HG03039 (cell line): ENCODE measurements around the gene ZFR2.

Experiments
- ATAC-seq: cut with Tn5 transposase; IDR thresholded peaks from one replicate; pipeline ENCODE4 v1.9.1; 2021; ENCODE audit warnings: mild to moderate bottlenecking, moderate library complexity; ENCODE audit not compliant: unreplicated experiment

The ZFR2 gene

DNA sequence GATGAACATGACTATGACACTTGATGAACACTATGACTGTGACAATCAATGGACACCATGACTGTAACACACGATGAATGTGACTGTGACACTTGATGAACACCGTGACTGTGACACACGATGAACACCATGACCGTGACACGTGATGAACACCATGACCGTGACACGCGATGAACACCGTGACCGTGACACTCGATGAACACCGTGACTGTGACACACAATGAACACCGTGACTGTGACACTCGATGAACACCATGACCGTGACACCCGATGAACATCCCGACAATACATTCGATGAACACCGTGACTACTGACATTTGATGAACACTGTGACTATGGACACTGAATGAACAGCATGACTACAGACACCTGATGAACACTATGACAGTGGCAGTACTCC lies 30.9 kb downstream of the ZFR2 start:
- ATAC-seq: no peak

DNA sequence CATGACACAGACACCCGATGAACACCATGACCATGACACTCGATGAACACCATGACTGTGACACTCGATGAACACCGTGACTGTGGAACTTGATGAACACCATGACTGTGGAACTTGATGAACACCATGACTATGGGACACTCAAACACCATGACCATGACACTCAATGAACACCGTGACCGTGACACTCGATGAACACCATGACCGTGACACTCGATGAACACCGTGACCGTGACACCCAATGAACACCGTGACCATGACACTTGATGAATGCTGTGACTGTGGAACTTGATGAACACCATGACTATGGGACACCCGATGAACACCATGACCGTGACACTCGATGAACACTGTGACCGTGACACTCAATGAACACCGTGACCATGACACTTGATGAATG lies 31.5 kb downstream of the ZFR2 start:
- ATAC-seq: no peak

DNA sequence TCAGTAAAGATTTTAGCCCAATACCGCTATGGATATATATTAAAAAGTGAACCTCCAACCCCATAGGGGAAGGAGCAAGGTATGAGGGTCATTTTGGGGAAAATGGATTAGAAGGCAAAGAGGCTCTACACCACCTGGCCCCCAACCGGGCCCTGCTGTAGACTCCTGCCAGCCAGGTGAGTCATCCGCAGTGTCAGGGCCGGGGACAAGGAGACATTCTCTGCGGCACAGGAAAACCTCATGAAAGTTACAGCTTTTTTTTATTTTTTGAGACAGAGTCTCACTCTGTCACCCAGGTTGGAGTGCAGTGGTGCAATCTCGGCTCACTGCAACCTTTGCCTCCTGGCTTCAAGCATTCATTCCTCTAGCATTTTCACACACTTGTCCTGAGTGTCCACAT lies 32.0 kb downstream of the ZFR2 start:
- ATAC-seq: no peak

DNA sequence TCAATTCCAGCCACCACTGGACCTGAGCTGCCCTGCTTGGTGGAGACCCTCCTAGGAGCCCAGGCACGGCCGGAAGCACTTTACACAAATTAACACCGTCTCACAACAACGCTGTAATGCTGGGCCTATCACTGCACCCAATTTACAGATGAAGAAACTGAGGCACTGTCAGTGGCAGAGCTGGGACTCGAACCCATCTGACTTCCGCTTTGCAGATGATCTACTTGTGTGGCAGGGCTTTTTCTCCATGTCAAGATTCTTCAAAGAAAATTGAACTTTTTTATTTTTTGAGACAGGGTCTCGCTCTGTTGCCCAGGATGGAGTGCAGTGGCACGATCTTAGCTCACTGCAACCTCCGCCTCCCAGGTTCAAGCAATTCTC lies 33.8 kb downstream of the ZFR2 start:
- ATAC-seq: no peak

DNA sequence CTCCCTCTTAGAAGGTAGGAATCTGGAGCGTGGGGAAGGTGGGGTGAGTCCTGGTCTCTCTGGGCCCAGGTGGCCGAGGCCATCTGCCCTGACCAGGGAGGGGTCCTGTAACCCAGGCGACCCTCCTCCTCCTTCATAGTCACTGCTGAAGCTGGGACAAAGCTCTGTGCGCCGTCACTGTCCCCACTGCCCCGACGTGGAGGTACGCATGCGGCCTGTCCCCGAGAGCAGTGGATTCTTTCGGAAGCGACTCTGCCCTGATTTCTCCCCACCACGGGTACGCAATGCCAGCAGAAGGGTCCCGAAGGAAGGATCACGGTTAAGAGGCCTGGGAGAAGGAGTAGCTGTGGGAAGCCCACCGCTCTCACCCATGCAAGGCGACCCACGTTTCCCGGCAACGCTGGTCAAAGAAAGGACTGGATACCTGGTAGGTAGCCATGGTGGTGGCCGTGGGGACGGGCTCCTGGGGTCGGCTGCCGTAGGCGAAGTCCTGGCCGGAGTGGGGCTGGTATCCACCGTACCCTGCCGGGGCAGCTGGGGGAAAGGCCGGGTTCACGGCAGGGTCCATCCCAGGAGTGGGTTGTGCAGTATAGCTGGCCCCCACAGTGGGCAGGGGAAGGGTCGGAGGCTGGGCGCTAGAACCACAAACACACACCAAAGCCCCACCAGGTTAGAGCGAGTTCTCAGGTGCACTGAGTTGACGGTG lies 34.3 kb downstream of the ZFR2 start:
- no peak for ATAC-seq

DNA sequence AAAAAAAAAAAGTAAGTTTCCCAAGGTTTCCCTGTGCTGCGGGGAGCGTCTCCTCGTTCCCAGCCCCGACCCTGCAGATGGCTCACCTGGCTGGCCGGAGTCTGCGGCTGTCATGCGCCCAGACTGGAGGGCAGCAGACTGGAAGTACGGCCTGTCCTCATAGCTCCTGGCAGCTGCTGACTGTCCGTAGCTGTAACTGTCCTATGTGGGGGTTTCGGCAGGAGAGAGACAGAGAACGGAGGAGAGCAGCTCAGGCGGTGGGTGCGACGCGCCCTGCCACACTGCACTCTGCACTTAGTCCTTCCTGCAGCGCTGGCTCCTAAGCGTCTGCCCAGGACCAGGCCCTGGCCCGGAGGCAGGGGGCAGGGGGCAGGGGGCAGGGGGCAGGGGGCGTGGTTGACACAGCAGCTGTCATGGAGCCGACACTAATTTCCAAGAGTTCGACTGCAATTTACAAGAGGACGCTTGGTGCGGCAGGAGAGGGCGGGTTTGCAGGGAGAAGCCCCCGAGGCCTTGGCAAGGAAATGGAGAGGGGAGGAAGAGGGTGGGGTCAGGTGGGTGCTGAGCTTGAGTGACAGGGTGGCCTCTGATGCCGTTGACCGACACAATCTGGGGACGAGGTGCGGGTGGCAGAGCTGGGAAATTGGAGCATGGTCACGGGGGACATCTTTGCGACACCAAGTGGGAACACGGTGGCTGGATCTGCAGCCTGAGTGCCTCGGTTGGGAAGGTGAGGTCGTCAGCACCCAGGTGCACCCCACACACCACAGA lies 35.1 kb downstream of the ZFR2 start:
- ATAC-seq: no peak

DNA sequence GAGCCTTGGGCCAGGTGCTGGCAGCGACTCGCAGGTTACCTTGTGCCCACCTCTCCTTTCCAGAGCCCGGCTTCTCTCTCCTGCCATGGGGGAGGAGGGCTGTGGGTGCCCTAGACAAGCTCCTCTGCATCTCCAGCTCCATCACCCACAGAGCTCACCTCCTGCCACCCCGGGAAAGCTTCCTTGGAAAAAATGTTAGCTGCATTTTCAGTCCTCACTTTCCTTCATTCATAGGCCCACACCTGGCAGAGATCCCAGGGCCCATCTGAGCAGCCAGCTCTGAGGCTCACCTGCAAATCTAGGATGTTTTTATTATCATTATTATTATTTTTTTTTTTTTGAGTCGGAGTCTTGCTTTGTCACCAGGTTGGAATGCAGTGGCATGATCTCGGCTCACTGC lies 36.8 kb downstream of the ZFR2 start:
- ATAC-seq: no peak

DNA sequence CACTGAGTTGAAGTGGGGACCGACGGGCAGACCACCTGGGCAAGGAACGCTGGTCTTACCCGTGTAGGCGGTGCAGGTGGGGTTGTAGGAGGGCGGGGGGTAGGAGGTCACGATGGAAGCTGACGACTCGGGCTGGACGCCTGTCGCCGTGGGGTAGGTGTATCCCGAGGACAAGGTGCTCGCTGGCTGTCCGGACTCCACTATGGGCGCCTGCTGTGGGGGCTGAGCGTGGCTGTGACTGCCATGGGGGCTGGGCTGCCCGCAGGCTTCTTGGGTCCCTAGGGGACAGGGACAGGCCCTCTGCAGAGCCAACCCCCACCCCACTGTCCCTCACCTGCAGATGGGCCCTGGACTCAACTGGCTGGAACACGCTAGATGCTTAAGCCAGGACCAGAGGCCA lies 37.2 kb downstream of the ZFR2 start:
- no peak for ATAC-seq

DNA sequence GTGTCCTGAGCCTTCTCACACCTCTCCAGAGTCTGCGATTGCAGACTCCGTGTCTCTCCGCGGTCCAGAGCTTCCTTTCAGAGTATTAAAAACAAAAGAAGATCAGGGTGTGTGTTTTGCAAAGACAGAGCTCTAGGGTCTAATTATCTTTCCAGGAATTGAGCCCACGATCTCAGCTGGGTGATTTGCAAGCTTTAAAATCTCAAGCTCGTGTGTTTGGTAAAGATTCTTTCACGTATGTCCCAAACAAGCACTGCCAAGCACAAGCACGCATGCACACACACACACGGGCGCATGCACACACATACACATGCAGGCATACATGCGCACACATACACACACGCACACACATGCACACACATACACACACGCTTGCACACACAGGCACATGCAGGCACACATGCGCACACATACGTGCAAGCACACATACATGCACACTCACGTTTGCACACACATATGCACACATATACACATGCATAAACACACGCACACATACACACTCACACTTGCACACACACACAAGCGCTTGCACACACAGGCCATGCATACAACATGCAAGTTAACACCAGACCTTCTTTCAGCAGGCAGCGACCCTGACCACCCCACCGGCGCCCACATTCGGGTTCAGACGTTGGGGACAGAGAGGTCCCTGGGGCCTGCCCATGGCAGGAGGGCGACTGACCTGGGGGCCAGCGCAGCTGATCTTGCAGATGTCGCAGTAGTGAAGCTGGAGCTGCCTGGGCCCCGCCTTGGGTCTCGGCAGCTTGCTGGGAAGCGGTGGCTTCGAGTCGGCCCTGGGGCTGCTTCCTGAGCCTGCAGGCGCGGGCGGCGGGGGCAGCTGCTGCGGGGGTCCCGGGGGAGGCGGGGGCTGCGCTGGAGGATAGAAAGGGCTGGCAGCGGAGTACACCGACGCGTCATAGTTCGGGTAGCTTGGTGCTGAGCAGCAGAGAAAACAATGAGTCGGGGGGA lies 37.9 kb downstream of the ZFR2 start:
- ATAC-seq: no peak

DNA sequence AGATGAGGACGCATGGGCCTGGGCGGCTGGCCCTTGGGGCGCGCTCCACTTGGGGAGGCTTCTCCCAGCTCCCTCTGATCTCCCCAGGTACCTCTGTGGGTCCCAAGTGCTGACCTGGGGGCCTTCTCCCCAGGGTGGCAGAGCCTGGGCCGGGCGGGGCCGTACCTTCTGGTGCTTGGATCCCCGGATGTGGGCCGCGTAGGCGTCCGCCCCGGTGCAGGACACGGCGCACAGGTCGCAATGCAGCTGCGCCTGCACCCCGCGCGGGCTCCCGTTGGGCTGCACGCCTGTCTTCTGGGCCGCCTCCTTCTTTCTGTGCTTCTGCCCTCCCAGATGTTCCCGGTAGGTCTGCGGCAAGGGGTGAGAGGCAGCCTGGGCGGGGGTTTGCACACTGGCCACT lies 41.5 kb downstream of the ZFR2 start:
- no peak for ATAC-seq

DNA sequence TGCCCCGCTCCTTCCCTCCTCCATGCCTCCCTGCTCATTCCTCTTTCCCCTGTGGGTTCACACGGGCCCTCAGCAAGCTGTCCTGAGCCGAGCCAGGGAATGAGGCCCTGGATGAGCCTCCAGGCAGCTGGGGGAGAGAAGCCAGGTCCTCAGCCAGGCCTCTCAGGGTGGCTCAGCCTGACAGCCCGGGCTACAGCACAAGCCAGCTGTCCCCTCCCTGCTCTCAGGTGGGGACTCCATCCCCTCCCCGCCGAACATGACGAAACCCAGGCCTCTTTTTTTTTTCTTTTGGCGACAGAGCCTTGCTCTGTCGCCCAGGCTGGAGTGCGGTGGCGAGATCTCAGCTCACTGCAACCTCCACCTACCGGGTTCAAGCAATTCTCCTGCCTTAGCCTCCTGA lies 42.7 kb downstream of the ZFR2 start:
- ATAC-seq: no peak

DNA sequence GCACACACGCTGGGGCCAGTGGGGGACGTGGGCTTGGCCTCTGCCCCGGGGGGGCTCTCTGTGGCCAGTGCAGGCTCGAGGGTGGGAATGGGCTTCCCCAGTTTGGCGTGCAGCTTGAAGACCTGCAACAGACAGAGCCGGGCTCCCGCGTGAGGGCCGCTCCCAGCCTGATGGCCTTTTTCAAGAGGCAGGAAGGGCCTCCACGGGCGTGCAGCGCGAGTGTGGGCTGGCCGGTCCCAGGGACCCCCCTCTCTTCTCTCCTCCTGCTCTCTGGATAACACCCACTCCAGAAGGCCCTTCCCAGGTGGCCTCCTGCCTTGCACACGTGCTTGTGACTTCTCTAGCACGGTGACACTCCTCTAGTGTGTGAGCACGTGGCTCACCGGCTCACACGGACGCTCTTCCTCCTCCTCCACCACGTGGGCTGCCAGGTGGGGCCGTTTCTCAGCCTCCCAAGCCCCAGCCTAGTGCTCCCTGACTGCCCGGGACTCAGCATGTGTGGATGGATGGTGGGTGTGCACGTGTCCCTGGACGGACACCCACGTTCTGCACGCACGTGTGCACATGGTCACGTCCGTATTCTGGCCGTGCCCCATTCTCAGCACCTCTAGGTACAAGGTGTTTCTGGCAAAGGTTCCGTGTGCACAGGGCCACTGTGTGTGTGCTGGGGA lies 43.4 kb downstream of the ZFR2 start:
- no peak for ATAC-seq

DNA sequence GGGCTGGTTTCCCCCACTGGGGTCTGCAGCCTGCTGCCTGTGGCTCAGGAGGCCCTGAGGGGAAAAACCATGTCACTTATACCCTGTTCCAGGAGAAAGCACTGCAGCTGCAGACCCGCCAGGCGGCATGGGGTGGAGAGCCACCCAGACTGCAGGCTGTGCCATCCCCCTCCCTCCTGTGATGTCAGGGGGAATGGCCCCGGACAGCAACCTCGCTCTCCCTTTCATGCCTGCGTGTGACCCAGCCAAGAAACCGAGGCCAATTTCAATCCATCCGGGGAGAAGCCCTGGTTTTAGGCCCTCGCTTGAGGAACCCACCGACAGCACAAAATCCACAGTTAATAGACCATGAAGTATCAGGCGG lies 45.5 kb downstream of the ZFR2 start:
- no peak for ATAC-seq

DNA sequence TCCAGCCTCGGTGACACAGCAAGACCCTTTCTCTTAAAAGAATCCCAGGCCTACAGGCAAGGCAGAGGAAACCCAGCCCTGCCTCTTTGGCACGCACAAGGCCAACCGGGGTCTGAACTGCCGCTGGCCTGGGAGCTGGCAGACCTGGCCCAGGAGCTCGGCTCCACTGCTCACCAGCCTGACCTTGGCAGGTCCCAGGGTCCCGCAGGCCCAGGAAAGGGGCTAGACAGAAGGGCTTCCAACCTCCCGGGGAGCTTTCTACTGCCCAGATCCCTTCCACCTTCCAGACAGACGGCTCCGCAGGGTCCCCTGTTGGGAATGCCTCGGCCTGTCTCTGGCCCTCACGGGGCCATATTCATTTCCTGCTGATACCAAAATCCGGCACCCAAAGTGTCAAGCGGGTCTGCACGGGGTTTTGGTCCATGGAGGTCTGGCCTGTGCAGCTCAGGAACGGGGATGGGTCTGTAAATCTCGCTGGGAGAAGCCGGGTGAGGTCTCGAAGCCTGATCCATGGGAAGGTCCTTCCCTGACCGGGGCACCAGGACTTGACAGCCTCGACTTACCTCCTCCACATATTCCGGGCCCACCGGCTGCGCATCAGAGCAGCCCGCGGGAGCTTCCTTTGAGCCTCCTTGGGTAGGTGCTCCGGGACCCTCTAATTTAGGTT lies 46.0 kb downstream of the ZFR2 start:
- ATAC-seq: no peak

DNA sequence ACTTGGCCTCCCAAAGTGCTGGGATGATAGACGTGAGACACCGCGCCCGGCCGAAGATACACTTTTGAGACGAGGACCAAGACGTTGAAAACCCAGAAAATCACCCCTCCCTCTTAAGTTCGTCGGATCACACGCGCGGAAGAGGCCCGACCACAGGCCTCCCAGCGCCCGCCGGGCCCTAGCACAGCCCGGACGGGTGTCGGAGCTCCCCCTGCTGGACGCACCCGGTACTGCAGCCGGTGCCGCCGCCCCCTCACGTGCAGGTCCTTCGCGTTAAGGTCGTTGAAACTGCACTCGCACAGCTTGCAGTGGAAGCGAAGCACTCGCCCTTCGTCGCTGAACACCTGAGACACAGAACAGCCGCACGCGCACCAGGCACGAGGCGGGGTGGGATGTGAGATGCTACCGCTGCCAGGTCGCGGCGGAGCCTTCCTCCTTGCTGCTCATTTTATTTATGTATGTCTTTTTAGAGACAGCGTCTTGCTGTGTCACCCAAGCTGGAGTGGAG lies 46.9 kb downstream of the ZFR2 start:
- ATAC-seq: no peak

DNA sequence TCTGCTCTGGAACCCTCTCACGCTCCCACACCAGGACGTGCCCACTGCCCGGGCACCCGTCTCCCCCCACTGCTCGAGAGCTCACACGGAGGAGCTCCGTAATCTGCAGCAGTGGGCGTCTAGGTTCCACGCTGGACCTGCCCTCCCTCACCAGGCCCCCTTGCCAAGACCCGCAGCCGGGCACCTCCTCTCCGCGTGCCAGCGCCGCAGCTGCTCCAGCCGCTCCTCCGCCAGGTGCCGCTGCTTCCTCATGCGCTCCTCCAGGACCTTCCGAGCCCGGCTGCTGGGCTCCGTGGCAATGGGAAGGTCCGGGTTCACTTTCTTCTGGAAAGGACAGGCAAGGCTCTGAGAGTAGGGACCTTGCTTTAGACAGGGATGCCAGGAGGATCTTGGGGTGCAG lies 47.7 kb downstream of the ZFR2 start:
- no peak for ATAC-seq

DNA sequence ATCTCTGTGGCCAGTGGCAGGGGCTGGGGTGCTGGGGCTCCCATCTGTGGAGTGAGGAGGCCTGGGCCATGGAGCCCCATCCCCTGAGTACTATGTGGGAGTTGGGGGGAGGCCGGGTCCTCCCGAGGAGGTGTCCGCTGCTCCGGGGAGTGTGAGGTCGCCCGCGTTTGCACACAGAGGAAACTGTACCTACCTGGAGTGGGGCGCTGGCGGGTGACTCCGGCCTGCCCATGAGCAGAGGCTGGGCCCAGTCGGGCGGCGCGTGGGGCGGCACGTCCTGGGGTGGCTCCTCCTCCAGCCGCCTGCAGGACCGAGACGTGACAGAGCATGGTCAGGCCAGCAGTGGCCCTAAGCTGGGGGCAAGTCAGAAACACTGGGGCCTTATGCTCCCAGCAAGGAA lies 48.8 kb downstream of the ZFR2 start:
- no peak for ATAC-seq

DNA sequence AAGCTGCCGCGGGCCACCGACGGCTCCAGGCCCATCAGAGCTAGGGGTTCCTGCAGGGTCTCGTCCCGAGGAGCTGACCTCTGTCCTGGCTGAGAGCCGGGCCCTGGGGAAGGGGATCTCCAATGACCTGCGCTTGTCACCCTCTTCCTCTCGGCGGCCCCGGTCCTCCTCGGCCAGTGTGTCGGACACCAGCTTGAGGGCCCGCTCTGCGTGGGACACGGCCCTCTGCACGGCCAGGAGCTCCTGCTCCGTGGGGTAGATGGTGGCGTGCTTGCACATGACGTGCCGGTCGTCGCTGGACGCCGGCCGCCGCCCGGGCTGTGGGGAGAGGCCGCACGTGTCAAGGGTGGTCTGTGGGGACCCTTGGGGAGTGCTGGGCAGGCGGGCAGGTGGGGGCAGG lies 49.9 kb downstream of the ZFR2 start:
- no peak for ATAC-seq

DNA sequence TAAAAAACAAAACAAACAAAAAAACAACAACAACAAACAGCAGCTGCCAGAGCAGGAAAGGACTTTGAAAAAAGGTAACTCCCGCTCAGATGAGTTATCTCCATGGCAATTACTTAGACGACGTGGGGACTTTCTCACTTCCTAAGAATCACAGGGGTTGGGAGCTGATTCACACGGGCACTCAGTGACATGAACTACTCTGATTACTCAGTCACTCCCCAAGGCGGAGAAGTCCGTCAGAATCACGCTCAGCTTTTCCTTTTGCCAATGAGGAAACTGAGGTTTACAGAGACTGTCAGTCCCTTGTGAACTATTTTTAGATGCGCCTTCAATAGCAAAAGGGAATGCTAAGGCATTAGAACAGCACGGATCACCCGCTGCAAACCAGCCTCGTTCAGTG lies 50.4 kb downstream of the ZFR2 start:
- ATAC-seq: no peak

DNA sequence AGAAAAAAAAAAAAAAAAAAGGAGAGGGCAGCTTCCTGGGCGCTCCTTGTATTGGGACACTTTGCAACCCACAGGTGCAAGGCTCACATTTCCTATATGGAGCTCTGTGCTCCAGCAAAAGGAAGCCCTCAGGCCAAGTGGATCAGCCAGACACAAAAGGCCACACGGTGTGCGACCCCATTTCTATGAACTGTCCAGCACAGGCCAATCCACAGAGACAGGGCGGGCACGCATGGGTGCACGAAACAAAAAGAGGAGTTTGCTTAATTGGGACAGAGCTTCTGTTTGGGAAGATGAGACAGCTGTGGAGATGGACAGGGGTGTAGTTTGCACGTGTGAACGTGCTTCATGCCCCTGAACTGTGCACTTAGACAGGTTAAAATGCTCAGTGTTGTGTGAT lies 51.1 kb downstream of the ZFR2 start:
- no peak for ATAC-seq
